Subcutaneous abdominal adipose tissue (tissue), 5 donors: Measurements from ENCODE around the gene ZSWIM6.

Experiments
- H3K27ac ChIP-seq: one replicate; pipeline ENCODE4 v1.7.0; 2013; ENCODE audit warnings: low read depth, mild to moderate bottlenecking, inconsistent platforms, low read length, moderate library complexity
- H3K27me3 ChIP-seq, 5 donors: one replicate each; pipeline ENCODE4 v1.7.0; 2013; ENCODE audit warnings: low read length in 5 of 5, inconsistent platforms in 1 of 5; ENCODE audit not compliant: control insufficient read depth in 5 of 5, insufficient read depth in 4 of 5
- H3K36me3 ChIP-seq, 5 donors: one replicate each; pipeline ENCODE4 v1.7.0; 2013; ENCODE audit warnings: low read length in 5 of 5; ENCODE audit not compliant: control insufficient read depth in 5 of 5, insufficient read depth in 5 of 5
- H3K4me1 ChIP-seq, 5 donors: one replicate each; pipeline ENCODE4 v1.7.0; 2013; ENCODE audit warnings: low read length in 5 of 5, mild to moderate bottlenecking in 3 of 5, moderate library complexity in 1 of 5; ENCODE audit not compliant: control insufficient read depth in 5 of 5, insufficient read depth in 5 of 5
- H3K4me3 ChIP-seq, 5 donors: one replicate each; pipeline ENCODE4 v1.7.0; 2013; ENCODE audit warnings: low read length in 5 of 5, low read depth in 1 of 5
- H3K9ac ChIP-seq, 5 donors: one replicate each; pipeline ENCODE4 v1.7.0; 2013; ENCODE audit warnings: low read length in 5 of 5, mild to moderate bottlenecking in 4 of 5, moderate library complexity in 3 of 5
- H3K9me3 ChIP-seq, 5 donors: one replicate each; pipeline ENCODE4 v1.7.0; 2013; ENCODE audit warnings: low read length in 5 of 5; ENCODE audit not compliant: control insufficient read depth in 5 of 5
- donor health status: healthy.
- donor health status: healthy.
- donor health status: healthy.
- donor health status: healthy.
- donor health status: healthy.

ZSWIM6 gene

GRCh38 chr5:61429906-61430305 is 97.8 kb downstream of the ZSWIM6 start:
- Histone ChIP-seq H3K27ac (no peak overlapping the region), H3K27me3 (no peaks in the 10 kb centered on the region), H3K9ac (no peak overlapping the region), H3K36me3 (no peaks in the 10 kb centered on the region), H3K9me3 (no peaks in the 10 kb centered on the region), H3K4me1 (peaks cover 0 to 5% (median 0%) of the 10 kb centered on the region in 5 donors), H3K4me3 (no peak overlapping the region)

- H3K27ac ChIP-seq = no peak overlapping the region
- H3K27me3 ChIP-seq = no peaks in the 10 kb centered on the region
- H3K9ac ChIP-seq = no peak overlapping the region
- H3K4me1 ChIP-seq = no peaks in the 10 kb centered on the region
- H3K9me3 ChIP-seq = no peaks in the 10 kb centered on the region
- no peak overlapping the region for H3K4me3 ChIP-seq
- no peaks in the 10 kb centered on the region for H3K36me3 ChIP-seq
These were observed 100.0 kb downstream of the ZSWIM6 start for GRCh38 chr5:61431923-61432620.

GRCh38 chr5:61435368-61435767 is 103.3 kb downstream of the ZSWIM6 start:
- H3K27ac ChIP-seq = no peak overlapping the region
- no peak overlapping the region for H3K9ac ChIP-seq
- H3K4me1 ChIP-seq = no peaks in the 10 kb centered on the region
- H3K9me3 ChIP-seq = no peaks in the 10 kb centered on the region
- H3K27me3 ChIP-seq = no peaks in the 10 kb centered on the region
- no peak overlapping the region for H3K4me3 ChIP-seq
- no peaks in the 10 kb centered on the region for H3K36me3 ChIP-seq

- Histone ChIP-seq H3K4me1 (no peaks in the 10 kb centered on the region), H3K27ac (no peak overlapping the region), H3K4me3 (no peak overlapping the region), H3K27me3 (no peaks in the 10 kb centered on the region), H3K9ac (no peak overlapping the region), H3K36me3 (peaks cover 0 to 5% (median 0%) of the 10 kb centered on the region in 5 donors), H3K9me3 (peaks cover 3 to 19% (median 13%) of the 10 kb centered on the region in 5 donors)
These were observed 106.4 kb downstream of the ZSWIM6 start for GRCh38 chr5:61438298-61438970.

GRCh38 chr5:61440086-61440485 is 108.0 kb downstream of the ZSWIM6 start:
- Histone ChIP-seq H3K27ac (no peak overlapping the region), H3K4me1 (no peaks in the 10 kb centered on the region), H3K27me3 (no peaks in the 10 kb centered on the region), H3K9ac (no peak overlapping the region), H3K9me3 (peaks cover 3 to 19% (median 13%) of the 10 kb centered on the region in 5 donors), H3K4me3 (no peak overlapping the region), H3K36me3 (peaks cover 0 to 5% (median 0%) of the 10 kb centered on the region in 5 donors)

GRCh38 chr5:61440596-61440995 is 108.5 kb downstream of the ZSWIM6 start:
- Histone ChIP-seq H3K9me3 (peaks cover 3 to 19% (median 13%) of the 10 kb centered on the region in 5 donors), H3K4me1 (no peaks in the 10 kb centered on the region), H3K4me3 (no peak overlapping the region), H3K27me3 (no peaks in the 10 kb centered on the region), H3K9ac (no peak overlapping the region), H3K27ac (no peak overlapping the region), H3K36me3 (peaks cover 0 to 5% (median 0%) of the 10 kb centered on the region in 5 donors)

GRCh38 chr5:61441742-61442141 is 109.7 kb downstream of the ZSWIM6 start:
- Histone ChIP-seq H3K4me3 (peak overlapping the region in 1 of 5 donors; percentile 2), H3K9me3 (peaks cover 3 to 19% (median 13%) of the 10 kb centered on the region in 5 donors), H3K27me3 (no peaks in the 10 kb centered on the region), H3K9ac (no peak overlapping the region), H3K27ac (no peak overlapping the region), H3K36me3 (peaks cover 0 to 5% (median 0%) of the 10 kb centered on the region in 5 donors), H3K4me1 (no peaks in the 10 kb centered on the region)

- no peaks in the 10 kb centered on the region for H3K27me3 ChIP-seq
- H3K4me3 ChIP-seq = no peak overlapping the region
- H3K27ac ChIP-seq = no peak overlapping the region
These were observed 115.9 kb downstream of the ZSWIM6 start for GRCh38 chr5:61447780-61448495.

GRCh38 chr5:61449804-61450492 is 117.9 kb downstream of the ZSWIM6 start:
- no peaks in the 10 kb centered on the region for H3K27me3 ChIP-seq
- H3K9me3 ChIP-seq = peaks cover 0 to 13% (median 3%) of the 10 kb centered on the region in 5 donors
- no peak overlapping the region for H3K9ac ChIP-seq
- no peak overlapping the region for H3K4me3 ChIP-seq
- no peaks in the 10 kb centered on the region for H3K36me3 ChIP-seq
- peaks cover 0 to 20% (median 11%) of the 10 kb centered on the region in 5 donors for H3K4me1 ChIP-seq
- peak overlapping the region; percentile 25 for H3K27ac ChIP-seq

More at GRCh38 chr5:61447780-61448495, 115.9 kb downstream of the ZSWIM6 start:
- Histone ChIP-seq H3K9me3 (peaks cover 0 to 16% (median 4%) of the 10 kb centered on the region in 5 donors), H3K9ac (no peak overlapping the region), H3K36me3 (peaks cover 0 to 3% (median 0%) of the 10 kb centered on the region in 5 donors), H3K4me1 (peaks cover 0 to 20% (median 11%) of the 10 kb centered on the region in 5 donors)
